Measurements from ENCODE around the gene SEMA3G.
A peak's percentile ranks its signal among the peaks of the same experiment; 100 is the strongest.

SEMA3G gene

DNA sequence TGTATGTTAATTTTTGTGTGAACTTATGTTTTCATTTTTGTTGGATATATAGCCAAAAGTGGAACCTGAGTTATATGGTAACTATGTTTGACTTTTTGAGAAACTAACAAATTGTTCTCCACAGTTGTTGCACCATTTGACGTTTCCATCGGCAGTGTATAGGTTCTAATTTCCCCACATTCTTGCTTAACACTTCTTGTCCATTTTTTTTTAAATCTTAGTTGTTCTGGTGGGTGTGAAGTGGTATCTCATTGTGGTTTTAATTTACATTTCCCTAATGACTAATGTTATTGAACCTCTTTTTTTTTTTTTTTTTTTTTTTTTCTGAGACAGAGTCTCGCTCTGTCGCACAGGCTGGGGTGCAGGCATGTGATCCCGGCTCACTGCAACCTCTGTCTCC is 18.5 kb upstream of the SEMA3G start:
- H3K9me3 Mint-ChIP-seq, result no peaks in the 10 kb centered on the region
- H3K36me3 Mint-ChIP-seq (ENCODE audit: low read depth), result peaks cover 32% of the 10 kb centered on the region
- H3K4me1 Mint-ChIP-seq (ENCODE audit: low read depth), result peaks cover 15% of the 10 kb centered on the region
- no peak overlapping the region for H3K27ac Mint-ChIP-seq
- H3K27me3 Mint-ChIP-seq, result no peaks in the 10 kb centered on the region
- no peak overlapping the region for H3K4me3 Mint-ChIP-seq

DNA sequence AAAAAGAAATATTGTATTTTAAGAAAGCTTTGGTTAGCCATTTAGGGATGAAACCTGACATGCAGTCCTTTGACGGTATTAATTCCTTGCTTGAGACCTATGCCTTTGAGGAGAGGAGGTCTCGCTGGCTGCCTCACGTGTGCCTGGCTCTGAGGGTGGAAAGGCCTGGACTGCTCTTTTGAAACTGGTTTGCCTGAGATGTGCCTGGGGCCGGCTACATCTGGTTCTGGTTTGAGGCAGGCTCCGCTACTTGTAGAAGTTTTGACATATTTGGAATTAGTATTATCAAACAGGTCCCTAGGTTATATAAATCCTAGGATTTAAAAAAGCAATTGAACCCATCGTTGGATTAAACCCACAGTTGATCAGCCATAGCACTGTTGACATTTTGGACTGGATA is 17.0 kb upstream of the SEMA3G start:
- Mint-ChIP-seq H3K27me3 (no peaks in the 10 kb centered on the region), H3K27ac (no peak overlapping the region), H3K4me1 (ENCODE audit: low read depth) (peaks cover 29% of the 10 kb centered on the region), H3K9me3 (no peaks in the 10 kb centered on the region), H3K36me3 (ENCODE audit: low read depth) (peaks cover 41% of the 10 kb centered on the region), H3K4me3 (no peak overlapping the region)

DNA sequence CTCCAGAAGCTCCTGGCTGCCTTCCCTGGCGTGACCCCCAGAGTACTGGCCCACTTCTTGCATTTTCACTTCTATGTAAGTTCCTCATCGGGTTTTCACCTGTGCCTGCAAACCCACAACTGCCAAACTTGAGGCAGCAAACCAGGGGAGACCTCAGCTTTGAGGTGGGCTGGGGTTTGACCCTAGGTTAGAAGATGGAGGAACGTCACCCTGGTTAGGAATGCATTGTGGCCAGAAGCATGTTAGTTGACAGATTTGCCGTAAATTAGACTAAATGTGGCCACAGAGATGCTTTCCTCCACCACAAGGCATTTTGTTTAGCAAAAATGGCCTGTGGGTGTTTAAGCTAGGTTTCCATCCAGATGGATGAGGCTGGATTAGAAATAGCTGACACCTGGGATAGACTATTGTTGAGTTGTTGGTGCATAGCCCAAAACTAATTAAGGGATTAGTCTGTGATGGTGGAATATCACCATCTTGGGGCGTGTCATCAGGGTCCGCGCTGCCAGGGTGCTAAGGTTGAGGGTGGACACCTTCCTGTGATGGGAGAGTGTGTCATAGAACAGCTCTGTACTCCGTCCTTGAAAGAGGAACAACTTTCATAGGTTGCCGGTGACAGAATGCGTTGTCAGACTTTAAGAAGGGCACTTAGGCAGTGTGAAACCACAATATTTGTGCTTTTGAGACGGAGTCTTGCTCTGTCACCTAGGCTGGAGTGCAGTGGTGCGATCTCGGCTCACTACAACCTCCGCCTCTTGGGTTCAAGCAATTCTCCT is 14.1 kb upstream of the SEMA3G start:
- peaks cover 33% of the 10 kb centered on the region for H3K36me3 Mint-ChIP-seq (ENCODE audit: low read depth)
- peaks cover 47% of the 10 kb centered on the region for H3K4me1 Mint-ChIP-seq (ENCODE audit: low read depth)
- H3K27ac Mint-ChIP-seq, result no peak overlapping the region
- no peaks in the 10 kb centered on the region for H3K9me3 Mint-ChIP-seq
- no peaks in the 10 kb centered on the region for H3K27me3 Mint-ChIP-seq
- H3K4me3 Mint-ChIP-seq, result no peak overlapping the region

DNA sequence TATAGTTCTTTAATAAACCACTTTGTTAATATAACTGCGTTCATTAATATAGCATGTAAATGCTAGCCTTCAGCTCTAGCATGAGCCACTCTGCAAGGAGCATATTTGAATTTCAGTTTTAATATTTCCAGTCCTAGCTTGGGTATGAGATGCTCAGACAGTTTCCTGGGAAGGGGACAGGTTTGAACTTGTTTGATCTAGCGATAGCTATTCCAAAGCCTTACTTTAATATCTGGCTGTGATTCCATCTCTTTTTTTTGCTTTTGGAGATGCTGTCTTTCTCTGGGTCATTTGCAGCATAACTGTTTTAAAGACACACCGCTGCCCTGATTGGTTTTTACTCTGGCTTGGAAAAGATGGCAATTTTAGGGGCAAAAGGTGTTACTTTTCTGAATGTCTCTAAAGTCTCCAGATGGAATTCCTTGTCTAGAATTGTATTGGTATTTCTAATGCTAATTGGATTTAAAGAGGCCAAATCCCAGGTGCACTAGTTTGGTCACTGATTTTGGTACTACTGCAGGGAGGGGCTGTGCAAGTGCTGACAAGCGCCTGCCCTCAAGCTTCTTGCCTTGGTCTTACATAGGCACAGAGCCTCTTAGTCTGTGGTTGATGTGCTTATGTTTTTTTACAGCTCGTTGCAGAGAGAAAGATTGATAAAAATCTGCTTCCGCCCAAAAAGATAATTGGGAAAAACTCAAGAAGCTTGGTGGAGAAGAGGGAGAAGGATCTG is 13.3 kb upstream of the SEMA3G start:
- H3K36me3 Mint-ChIP-seq (ENCODE audit: low read depth), result peaks cover 28% of the 10 kb centered on the region
- H3K27me3 Mint-ChIP-seq, result no peaks in the 10 kb centered on the region
- H3K4me1 Mint-ChIP-seq (ENCODE audit: low read depth), result peaks cover 49% of the 10 kb centered on the region
- H3K9me3 Mint-ChIP-seq, result no peaks in the 10 kb centered on the region
- H3K4me3 Mint-ChIP-seq, result no peak overlapping the region
- H3K27ac Mint-ChIP-seq, result no peak overlapping the region

DNA sequence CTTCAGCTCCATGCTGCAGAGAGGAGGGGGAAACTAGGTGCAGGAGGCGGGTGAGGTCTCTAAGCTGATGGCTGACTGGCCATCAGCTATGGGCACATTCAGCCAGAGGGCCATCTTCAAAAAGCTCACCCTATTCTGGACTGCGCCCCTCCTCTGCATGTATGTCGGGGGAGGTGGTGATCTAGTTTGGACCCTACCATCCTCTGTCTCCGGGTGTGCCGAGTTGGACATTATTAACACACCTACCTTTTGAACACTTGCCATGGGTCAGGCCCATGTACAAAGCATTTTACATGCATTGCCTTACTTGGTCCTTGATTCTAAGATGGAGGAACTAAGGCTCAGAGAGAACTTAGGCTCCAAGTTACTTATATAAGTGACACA is 11.9 kb upstream of the SEMA3G start:
- peaks cover 24% of the 10 kb centered on the region for H3K36me3 Mint-ChIP-seq (ENCODE audit: low read depth)
- H3K9me3 Mint-ChIP-seq, result no peaks in the 10 kb centered on the region
- H3K4me1 Mint-ChIP-seq (ENCODE audit: low read depth), result peaks cover 44% of the 10 kb centered on the region
- peak overlapping the region; percentile 95 for H3K27ac Mint-ChIP-seq
- peak overlapping the region; percentile 90 for H3K4me3 Mint-ChIP-seq
- H3K27me3 Mint-ChIP-seq, result no peaks in the 10 kb centered on the region

DNA sequence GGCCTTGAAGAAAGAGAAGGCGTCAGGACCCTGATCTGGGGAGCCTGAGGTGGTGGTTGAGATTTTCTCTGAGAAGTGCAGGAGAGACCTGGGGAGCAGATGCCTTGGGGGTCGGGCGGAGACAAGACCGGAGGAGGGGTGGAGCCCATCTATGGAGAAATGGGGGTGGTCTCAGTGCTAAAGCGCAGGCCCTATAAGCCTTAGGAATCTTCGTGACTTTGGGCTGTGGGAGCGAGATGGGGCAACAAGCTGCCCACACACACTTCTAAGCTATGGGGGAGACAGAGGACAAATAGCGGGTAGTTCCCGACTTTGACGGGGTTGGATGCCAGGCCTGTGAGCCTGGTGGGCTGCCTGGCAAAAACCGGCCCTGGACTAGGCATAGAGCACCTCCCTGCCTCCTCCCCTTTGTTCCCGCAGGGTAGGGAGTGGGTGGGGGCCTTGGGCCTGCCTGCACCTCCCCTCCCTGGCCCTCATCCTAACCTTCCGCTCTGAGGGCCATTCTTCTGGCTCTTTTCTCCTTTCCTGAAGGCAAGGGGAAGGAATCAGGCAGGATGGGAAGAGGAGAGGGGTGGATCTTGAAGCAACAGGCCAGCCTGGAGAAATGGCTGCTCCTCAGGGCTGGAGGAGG is 11.4 kb upstream of the SEMA3G start:
- Mint-ChIP-seq H3K27ac (peak overlapping the region; percentile 95), H3K4me3 (peak overlapping the region; percentile 90), H3K4me1 (ENCODE audit: low read depth) (peaks cover 44% of the 10 kb centered on the region), H3K36me3 (ENCODE audit: low read depth) (peaks cover 24% of the 10 kb centered on the region), H3K27me3 (no peaks in the 10 kb centered on the region), H3K9me3 (no peaks in the 10 kb centered on the region)

DNA sequence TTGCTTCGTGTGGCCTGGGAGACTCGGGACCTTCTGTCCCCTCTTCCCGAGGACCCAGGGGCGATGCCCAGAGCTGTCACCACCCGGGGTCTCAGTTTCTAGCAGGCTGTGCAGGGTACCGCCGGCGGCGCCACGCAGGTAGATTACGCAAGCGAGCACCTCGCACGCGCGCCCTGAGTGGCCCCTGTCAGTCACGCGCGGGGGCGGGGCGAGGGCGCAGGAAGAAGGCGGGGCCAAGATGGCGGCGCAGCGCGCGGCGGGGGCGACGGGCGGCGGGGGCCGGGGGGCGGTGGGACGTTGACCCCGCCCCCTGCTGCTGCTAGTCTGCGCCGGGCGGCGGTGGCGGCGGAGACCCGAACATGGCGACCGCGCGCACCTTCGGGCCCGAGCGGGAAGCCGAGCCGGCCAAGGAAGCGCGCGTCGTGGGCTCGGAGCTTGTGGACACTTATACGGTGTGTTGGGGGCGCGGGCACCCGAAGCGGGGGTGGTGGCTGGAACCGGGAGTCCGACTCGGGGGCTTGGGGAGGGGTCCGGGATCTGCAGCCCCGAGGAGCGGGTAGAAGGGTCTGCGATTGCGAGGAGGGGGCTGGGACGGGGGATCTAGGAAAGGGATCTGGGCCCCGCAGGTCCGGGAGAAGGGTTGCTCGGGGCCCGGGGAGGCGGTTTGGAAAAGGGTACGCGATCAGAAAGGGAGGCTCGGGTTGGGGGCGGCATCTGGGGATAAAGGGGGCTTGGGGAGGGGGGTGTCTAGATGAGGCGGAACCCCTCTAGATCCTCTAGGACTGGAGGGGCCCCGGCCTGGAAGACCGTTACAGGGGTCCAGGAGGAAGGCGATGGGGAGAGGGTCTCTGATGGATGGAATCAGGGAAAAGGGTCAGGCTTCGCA is 10.6 kb upstream of the SEMA3G start, which contains the start of gene NISCH:
NISCH (plus strand) TSS at position 322 of the 886 bp plus-strand sequence; CDS start at position 360, 38 bp downstream.
- no peaks in the 10 kb centered on the region for H3K27me3 Mint-ChIP-seq
- peaks cover 44% of the 10 kb centered on the region for H3K4me1 Mint-ChIP-seq (ENCODE audit: low read depth)
- H3K27ac Mint-ChIP-seq, result peak within 1 kb of the TSS; percentile 95
- H3K36me3 Mint-ChIP-seq (ENCODE audit: low read depth), result peaks cover 22% of the 10 kb centered on the region
- H3K4me3 Mint-ChIP-seq, result peak within 1 kb of the TSS; percentile 90
- H3K9me3 Mint-ChIP-seq, result no peaks in the 10 kb centered on the region

DNA sequence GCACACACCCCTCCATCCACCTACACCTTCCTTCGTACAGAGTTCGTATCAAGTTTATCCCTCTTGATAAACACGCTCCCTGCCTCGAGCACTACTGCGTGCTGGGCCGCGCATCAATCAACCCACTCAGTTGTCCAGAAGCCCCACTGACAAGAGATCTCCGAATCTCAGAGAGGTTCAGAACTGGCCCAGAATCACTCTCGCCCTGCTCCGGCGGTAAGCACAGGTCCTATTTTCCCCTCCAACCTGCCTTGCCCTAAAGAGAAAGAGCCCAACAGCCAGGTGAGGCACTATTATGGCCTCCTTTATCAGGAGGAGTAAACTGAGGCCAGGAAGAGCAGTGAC is 10.0 kb upstream of the SEMA3G start:
- H3K27ac Mint-ChIP-seq, result peak overlapping the region; percentile 95
- no peaks in the 10 kb centered on the region for H3K9me3 Mint-ChIP-seq
- peaks cover 44% of the 10 kb centered on the region for H3K4me1 Mint-ChIP-seq (ENCODE audit: low read depth)
- H3K4me3 Mint-ChIP-seq, result peak overlapping the region; percentile 90
- no peaks in the 10 kb centered on the region for H3K27me3 Mint-ChIP-seq
- H3K36me3 Mint-ChIP-seq (ENCODE audit: low read depth), result peaks cover 17% of the 10 kb centered on the region

DNA sequence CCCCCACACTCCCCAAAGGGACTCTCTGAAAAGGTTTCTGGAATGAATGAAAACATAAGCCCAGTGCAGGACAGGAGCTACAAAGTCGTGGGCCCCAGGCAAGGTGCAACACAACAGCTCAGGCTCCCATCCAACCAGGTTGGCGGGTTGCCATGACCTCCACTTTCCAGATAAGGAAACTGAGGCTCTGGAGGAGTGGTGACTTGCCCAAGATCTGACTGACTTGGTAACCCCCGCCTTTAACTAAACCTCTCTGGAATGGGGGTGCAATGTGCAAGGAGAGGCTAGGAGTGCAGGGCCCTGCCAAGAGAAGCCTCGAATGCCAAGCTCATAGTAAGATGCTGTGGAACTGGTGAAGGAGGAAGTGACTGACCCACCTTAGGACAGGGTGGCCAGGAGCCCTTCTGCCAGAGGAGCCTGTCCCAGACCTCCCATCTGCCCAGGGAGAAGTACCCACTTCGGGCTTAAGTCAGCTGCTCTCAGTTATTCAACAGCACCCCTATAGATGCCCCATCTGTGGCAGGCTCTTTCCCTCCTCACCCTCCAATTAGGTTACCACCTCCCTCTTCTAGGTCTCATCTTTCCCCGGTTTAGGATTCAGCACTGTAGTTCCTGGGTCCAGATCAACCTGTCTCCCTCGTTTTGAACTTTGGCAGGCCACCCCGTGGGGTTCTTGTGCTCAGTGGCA is 9.5 kb upstream of the SEMA3G start:
- H3K9me3 Mint-ChIP-seq, result no peaks in the 10 kb centered on the region
- peaks cover 44% of the 10 kb centered on the region for H3K4me1 Mint-ChIP-seq (ENCODE audit: low read depth)
- peaks cover 17% of the 10 kb centered on the region for H3K36me3 Mint-ChIP-seq (ENCODE audit: low read depth)
- no peaks in the 10 kb centered on the region for H3K27me3 Mint-ChIP-seq
- peak overlapping the region; percentile 95 for H3K27ac Mint-ChIP-seq
- H3K4me3 Mint-ChIP-seq, result peak overlapping the region; percentile 90

DNA sequence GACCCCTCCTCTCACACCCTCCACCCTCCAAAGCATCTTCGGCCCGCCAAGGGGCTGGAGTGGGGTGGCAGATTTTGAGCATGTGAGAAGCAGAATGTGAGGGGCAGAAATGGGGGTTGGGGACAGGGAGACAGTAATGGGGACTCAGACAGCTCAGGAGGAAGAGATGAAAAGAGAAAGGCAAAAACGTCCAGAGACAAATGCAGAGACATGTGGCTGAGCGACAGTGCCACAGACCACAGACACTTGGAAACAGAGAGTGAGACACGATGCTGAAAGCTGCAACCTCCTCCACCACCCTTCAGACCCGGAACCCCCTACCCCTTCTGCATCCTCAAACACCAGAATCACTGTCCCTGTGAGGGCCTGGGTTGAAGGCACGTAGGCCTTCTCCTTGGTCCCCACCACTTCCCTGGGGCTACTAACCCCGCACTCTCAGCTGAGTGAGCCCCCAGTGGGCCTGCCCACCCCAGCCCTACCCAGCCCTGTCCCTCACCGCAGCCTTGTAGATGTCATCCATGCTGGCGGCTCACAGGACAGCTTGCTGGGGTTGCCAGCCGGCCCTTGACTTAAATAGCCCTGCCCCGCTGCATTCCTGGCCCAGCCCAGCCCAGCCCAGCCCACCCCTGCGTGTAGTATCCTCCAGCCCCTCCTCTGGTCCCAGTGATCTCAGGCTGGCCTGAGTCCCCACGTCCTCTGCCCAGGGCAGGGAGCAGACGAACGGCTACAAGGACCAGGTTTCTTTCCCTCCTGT is 8.8 kb upstream of the SEMA3G start, which contains the start of gene TNNC1:
TNNC1 (minus strand) TSS at position 546 of the 754 bp plus-strand sequence; CDS start at position 520, 26 bp downstream.
- Mint-ChIP-seq H3K4me1 (ENCODE audit: low read depth) (peaks cover 40% of the 10 kb centered on the region), H3K36me3 (ENCODE audit: low read depth) (peaks cover 10% of the 10 kb centered on the region), H3K27ac (peak within 1 kb of the TSS; percentile 95), H3K27me3 (no peaks in the 10 kb centered on the region), H3K9me3 (no peaks in the 10 kb centered on the region), H3K4me3 (peak within 1 kb of the TSS; percentile 90)

DNA sequence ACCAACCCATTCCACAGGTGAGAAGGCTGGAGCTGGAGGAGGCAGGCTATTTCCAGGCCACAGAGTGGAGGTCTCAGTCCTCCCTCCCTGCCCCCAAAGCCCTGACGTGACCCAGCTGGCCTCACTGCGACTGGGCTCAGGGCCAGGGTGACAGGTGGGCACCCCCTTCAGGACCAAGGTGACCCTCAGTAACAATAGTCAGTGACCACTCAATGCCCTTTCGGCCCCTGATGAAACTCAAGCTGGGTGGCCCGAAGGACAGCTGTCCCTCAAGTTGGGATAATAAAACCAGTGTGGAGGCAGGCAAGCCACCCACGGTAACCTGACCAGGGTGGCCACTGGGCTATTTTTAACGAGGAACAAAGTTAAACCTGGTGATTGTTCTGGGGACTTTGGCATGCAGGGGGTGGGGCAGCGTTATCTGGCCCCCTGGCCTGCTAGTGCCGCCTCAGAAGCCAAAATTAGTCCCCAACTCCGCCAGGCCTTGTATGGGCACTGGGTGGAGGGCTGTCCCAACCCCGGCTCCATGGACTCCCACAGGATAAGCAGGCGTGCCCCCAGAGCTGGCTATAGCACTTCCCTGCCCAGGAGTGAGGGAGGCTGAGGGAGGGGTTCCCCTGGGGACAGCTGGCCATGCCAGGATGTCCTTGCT is 7.8 kb upstream of the SEMA3G start:
- Mint-ChIP-seq H3K4me1 (ENCODE audit: low read depth) (peaks cover 32% of the 10 kb centered on the region), H3K9me3 (no peaks in the 10 kb centered on the region), H3K27ac (no peak overlapping the region), H3K4me3 (no peak overlapping the region), H3K36me3 (ENCODE audit: low read depth) (peaks cover 4% of the 10 kb centered on the region), H3K27me3 (no peaks in the 10 kb centered on the region)

DNA sequence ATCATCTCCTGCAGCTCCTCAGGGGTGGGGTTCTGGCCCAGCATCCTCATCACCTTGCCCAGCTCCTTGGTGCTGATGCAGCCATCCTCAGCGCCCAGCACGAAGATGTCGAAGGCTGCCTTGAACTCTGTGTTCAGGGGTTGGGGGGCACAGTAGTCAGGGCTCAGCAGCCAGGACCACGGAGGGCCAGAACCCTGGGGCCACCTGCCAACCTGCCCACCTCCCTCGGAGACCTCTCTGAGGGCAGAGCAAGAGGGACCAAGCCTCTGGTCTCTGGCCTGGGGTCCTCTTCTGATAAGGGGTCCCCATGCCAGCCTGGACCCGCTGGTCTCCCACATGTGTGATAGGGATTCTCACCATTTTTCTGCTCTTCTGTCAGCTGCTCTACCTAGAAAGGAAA is 7.2 kb upstream of the SEMA3G start:
- Mint-ChIP-seq H3K27me3 (no peaks in the 10 kb centered on the region), H3K4me1 (ENCODE audit: low read depth) (peaks cover 26% of the 10 kb centered on the region), H3K27ac (no peak overlapping the region), H3K36me3 (ENCODE audit: low read depth) (no peaks in the 10 kb centered on the region), H3K4me3 (no peak overlapping the region), H3K9me3 (no peaks in the 10 kb centered on the region)
